ENCODE data around the gene C5orf47. TPM values are rescaled to one million over a fixed set of nuclear protein-coding genes. Genes with fewer than 3 reads are reported as not detected.

Gene C5orf47
- total RNA-seq, result under 0.01 TPM in 1 of 2 replicates, not detected in the other

DNA sequence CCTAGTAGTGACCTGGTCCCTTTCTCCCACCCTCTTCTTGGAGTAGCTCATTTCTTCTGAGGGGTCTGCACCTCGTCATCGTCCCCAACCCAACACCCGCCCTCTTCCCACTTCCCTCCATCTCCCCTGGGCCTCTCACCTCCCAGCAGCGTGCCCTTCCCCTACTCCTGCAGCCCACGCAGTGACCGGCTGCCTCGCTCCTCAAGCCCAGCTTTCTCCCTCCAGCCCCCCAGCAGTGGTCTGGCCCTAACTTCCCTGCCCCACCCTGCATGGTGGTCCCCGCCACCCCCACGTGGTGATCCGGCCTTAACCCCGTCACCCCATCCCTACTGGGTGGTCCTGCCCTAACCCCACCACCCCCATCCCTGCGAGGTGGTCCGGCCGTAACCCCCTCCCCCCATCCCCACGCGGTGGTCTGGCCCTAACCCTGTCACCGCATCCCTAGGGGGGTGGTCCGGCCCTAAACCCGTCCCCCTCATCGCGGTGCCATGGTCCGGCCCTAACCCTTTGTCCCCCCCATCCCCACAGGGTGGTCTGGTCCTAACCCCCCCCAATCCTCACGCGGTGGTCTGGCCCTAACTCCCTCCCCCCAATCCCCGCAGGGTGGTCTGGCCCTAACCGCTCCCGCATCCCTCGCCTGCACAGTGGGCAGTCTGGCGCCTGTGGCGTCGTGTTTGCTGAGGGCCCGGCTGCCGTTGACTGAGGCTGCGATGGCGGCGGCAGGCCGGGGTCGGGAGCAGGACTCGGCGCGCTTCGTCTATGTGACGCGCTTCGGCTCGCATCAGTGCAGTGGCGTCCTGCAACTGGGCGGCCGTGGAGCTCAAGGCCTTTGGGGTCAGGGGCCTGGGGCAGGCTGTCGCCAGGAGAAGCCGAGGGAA is at the start of gene C5orf47:
TSS of gene C5orf47 (plus strand) at position 617 of the 878 bp plus-strand sequence. CDS start at position 711, 94 bp downstream.

DNA sequence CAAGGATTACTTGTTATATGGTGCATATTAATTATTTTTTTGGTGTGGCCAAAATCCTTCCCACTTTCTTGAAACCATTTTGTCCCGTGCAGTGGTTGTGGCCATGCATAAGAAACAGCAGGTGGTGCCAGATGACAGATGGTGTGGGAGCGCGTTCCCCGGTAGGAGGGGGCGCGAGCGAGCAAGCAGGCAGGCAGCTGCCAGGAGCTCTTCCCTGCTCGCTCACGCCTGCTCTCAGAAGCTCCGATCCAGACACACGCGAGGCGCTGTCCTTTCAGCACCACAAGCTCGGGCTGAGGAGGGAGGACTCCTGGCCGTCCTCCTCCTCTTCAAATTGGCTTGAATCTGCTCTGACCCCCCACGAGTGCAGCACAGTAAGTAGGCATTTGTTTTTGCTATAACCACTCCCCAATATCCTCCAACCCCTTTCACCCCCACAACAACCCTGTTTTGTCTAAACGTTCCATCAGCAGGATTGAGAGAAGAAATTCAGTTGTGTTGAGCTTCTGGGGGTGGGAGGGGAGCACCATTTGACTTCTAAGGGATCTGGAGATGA is 56.6 kb downstream of the C5orf47 start, which contains the start of gene NSG2:
TSS of gene NSG2 (plus strand) at position 237 of the 556 bp plus-strand sequence. CDS start 1,050 bp downstream, outside the sequence.

Other genes with a start within 250 kb of the C5orf47 start
- gene CPEB4, start 100.8 kb upstream of the C5orf47 start, total RNA-seq, result 9.0 and 10.4 TPM in 2 replicates
- gene NSG2, start 56.5 kb downstream of the C5orf47 start, total RNA-seq, result not detected in 2 replicates